ENCODE measurements around the gene ATG5.

Gene ATG5

DNA sequence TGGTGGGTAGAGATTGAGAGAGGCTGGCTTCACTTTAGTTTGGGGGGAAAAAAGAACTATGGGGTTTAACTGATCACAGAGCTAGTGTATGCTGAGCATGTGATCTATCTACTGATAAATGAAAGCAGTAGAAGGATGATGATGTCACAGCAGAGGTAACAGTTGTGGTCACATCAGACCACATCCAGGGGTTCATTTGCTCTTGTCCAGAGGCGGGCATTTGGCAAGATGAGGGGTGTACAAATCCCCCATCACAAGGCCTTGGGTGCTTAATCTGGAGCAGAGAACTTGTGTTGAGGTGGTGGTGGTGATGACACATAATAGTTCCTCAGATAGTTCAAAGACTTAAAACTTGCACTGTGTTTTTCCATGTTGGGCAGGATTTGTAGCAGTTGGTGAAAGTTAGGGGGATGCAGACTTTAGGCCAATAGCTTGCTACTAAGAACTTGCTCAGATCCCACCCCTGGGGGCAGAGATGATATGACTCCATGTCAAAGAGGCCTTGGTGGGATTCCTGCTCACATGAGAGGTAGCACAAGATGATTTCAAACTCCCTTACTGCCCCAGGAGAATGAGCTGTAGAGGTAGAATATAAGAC is 176.0 kb downstream of the ATG5 start:
- no peak for DNase-seq

DNA sequence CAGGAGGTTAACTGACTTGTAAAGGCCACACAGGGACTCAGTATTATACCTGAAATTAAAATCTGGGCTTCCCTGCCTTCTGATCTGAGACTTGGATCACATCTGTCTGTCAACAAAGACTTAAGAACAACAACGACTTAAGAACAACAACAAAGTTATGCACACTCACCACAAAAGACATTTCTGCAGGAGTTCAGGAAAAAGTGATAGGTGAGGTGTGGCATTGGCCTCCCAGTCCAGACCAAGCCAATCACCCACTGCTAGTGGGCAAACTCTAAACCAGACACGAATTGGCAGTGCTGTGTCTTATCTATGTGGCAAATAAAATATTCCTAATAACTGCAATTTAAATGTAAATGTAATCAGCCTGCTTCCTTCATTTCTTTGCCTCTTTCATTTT is 178.1 kb downstream of the ATG5 start:
- no peak for DNase-seq

DNA sequence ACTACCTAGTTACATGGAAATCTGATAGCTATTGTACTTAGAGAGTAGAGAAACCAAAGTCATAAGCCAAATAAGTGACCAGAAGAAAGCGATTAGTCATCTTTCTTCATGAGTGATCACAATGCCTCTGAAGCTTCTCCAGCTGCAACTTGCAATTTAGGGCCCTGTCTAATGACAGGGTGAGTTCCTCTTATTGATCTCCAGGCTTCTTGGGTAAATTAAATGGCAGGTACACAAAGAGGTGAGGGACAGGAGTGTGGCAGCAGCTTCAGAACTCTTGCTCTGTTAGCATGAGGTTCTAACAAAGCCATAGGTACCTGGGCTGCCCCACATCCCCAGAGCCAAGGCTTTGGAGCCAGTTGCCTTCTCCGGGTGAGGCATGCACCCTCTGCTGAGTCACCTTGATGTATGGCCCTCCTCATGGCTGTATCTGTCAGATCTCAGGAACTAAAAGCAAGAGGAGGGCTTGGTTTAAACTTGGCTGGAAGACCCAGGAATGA is 178.7 kb downstream of the ATG5 start:
- DNase-seq, result no peak

DNA sequence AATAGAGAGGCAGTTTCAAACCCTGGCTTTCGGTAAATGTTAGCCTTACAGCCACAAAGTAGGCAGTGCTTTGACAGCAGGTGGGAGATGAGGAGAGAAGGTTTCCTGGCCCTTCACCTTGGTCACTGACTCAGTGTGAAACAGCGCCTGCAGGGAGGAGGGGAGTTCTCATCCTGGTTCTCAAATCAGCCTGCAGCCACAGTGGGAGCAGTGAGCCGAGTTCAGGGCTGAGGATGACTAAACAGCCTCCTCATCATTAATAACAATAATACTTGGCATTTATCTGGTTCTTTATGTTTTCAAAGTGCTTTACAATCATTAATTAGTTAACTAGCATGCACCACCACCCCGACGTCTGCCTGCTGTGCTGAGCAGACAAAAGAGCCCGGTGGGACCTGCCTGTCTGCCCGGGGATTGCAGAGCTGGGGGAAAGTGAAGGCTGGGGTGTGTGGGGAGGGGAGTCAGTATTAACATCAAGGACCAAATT is 179.8 kb downstream of the ATG5 start:
- no peak for DNase-seq

DNA sequence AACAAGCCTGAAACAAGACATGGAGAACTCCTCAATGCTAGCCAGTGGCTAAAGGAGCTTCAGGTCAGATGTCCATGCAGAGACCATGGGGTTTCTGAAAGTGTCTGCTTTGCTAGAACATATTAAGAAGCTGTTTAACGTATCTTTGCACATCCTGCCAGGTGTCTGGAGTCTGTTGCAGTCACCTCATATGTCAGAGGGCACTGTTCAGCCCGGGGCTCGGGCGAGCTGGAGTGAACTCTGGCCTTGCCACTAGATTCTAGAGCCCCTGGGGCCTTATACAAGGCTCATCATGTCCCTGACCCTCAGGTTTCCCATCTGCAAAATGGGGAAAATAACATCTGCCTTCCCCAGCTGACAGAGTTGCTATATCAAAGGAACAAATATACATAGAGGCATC is 180.4 kb downstream of the ATG5 start:
- no peak for DNase-seq

DNA sequence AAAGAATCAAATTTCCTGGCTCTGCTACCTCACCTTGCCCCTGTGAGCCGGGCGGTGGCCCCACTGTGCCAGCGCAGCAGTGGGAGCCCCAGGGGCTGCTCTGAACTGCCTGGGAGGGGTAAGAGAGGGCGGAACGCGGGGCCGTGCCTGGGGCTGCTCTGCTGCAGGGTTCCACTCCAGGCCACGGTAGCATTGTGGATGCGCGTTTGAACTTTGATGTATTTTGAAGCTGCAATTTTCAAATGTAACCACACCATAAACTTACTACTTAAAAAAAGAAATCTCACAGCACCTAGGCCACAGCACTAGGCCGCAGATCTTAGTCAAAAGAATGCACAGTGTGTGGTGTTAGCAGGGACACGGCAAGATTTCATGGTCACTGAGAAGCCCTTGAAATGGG is 181.9 kb downstream of the ATG5 start:
- DNase-seq, result no peak

DNA sequence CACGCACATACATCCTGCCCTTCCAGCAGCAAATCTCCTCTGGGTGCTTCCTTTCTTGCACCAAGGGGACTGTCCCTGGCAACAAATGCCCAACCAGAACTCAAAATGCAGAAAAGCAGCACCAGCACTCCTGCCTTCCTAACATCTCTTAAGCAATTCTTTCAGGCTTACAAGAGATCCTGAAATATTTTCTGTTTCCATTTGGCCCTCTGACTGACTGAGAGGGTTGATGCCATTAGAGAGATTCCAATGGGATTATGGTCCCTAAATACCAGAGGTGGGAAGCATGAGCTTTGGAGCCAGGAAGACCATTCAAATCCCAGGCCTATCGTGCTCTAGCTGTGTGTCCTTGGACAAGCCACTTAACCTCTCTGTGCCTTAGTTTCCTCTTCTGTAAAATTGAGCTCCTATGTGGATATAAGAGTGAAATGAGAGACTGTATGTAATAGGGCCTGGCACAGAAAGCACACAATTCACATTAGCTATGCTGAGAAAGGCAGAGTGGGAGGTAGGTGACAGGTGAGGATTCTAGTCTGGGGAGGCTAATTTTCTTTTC is 182.6 kb downstream of the ATG5 start:
- DNase-seq, result no peak

DNA sequence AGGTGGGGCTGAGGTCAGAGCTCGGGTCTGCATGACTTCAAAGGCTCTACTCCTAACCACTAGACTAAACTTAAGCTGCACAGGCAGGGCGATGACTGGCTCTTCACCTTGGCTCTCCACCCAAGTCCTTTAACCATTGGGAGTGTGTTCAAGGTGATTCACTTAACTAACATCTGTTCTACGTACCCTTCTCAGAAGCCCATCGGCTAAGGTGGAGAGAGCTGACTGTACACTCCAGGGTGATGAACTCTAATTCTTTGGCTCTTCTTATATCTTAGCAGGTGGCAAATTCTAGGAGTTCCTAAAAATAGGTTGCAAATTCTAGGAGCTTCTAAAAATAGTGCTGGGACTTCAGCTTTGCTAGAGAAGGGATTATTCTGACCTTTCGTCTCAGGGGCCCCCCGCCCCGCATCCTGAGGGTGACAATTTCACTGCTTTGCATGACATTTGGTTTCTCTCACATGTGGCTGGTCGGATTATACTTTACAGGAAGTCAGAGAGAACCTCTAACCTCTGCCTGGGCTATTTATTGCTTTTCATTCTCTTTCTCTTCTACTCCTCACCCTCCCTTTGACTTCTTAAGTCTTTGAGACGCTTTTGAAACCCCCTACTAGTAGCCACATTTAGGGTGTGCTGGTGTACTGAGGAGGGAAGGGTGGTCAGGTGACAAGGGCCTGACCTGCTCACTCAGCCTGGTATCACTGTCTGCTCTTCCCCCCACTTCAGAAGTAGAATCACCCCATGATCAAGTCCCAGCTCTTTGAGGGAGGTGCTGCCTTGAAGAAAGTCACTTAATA is 183.9 kb downstream of the ATG5 start:
- peak in 1 of 2 experiments; percentile 47 for DNase-seq

DNA sequence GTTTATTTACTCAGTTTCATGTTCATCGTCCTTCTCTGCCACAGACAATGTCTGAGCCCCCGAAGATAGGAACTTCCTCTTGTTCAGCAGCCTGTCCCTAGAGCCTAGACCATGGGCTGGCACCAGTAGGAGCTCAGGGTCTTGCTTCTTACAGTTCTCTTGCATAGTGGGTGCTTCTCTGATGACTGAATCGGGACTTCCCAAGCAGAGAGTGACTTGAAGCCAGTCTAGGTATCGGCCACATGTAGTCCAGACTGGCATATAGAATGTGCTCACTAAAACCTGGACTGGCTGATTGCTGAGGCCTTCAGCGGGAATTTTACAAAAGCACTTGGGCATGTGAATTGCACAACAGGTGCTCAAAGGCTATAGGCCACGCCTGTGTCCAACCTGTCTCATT is 187.4 kb downstream of the ATG5 start:
- DNase-seq, result no peak

DNA sequence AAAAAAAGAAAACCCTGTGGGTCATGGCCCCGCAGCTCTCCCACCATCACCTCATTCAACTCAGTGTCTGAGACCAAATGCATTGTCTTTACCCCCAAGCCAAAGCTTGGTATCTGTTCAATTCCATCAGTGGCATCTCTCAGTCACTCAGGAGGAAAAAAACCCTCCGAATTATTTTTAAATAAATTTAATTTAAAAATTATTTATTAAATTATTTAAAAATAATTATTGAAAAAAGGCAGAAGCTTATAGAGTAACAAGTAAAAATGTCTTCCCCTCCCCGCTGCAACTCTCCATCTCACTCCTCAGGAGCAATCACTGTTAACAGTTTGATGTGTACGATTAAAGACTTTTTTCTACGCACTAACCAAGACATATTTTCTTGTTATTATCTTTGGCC is 188.7 kb downstream of the ATG5 start:
- no peak for DNase-seq

DNA sequence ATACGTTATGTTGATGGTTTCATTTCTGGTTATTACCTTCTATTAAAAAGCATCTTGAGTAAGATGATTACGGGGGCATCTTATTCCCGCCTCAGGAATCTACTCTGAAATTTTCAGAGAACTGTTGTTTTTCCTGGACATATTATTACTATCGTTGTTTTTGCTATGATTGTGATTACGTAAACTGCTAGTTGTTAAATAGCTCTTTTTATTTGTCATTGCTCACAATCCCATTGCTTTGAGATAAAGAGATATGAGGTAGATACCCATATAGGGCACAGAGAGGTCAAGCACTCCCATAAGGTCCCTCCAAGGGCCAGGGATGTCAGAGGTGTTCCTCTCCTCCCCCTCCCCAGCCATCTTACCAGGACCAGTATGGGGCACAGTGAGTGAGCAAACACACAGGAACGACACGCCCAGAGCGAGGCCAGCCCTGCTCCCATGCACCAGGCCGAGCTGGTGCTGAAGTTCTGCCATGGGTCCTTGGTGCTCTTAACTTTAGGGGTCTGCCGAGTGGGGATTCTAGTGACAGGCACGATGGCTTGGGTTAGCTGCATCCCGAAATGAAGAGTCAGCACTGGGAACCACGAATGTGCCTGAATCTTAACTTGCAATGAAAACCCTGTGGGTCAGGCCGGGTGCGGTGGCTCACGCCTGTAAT is 189.5 kb downstream of the ATG5 start:
- DNase-seq, result no peak

DNA sequence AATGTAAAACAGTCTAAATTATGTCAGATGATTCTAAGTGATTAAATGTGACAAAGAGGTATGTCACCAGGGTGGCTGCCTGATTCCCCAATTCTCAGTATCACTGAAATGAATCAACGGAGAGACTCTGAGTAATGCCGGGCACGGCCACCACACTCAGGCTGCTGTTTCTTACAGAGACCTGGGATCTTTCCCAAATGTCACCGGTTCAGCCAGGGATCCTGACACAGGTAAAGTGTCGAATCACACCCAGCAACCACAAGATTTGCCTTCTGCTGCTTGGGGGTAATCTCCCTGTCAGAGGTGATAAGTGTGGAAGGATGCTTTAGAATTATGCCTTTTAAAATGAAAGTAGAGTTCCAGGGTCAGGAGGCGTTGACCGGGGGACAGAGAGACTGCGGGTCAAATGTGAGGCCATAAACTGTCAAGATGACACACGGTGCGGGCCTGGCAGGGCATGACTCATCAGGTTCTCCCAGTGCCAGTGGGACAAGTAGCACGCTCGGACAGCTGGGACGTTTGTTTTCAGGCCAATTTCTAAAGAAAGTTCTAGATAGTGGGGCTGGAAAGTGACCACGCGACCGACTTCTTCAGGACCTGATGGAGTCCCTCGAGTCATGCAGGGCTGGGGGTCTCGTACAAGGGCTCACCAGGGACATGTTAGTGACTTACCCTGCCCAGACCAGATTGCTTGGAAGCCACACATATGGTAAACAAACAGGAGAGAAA is 190.5 kb downstream of the ATG5 start:
- no peak for DNase-seq

Data from stimulated activated CD4-positive, alpha-beta T cell treated with anti-CD3 and anti-CD28 coated beads, Interleukin-4, amount 100 ng/mL, for 4 hours (primary cell).